ENCODE measurements around the gene TTR. TPM values are rescaled to one million over a fixed set of nuclear protein-coding genes. Genes with fewer than 3 reads are reported as not detected.
A peak's percentile ranks its signal among the peaks of the same experiment; 100 is the strongest.

The TTR gene
- total and polyA plus RNA-seq, 4 donors: 295 to 4,751 (median 926) TPM

DNA sequence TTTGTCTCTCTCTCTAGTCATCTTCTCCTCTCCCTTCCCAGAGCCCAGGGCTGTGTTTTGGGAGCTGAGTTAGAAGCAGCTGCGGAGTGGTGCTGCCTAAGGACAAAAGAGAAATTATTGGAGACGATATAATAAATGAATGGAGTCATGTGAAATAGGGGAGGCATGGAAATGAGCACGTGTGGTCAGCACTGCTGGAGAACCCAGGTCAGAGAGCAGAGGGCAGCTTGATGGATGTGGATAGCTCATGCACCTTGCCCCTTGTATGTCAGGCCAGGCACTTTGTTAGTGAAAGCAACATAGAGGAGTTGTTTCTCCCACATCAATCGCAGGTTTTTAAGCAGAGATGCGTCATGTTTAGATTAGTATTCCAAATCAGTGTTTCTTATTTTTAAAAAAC is 15.7 kb downstream of the TTR start:
- Histone ChIP-seq H3K36me3 (ENCODE audit: control insufficient read depth in 4 of 4, insufficient read depth in 3 of 4, low read depth in 1 of 4, low read length in 3 of 4) (peaks cover 0 to 8% (median 0%) of the 10 kb centered on the region in 4 donors), H3K27me3 (ENCODE audit: control insufficient read depth in 4 of 4, insufficient read depth in 4 of 4, low read length in 3 of 4) (no peaks in the 10 kb centered on the region), H3K4me3 (ENCODE audit: low read depth in 1 of 3, low read length in 3 of 3) (no peak overlapping the region), H3K4me1 (ENCODE audit: control insufficient read depth in 4 of 4, insufficient read depth in 4 of 4, low read length in 3 of 4) (peaks cover 0 to 10% (median 6%) of the 10 kb centered on the region in 4 donors), H3K9me3 (ENCODE audit: control insufficient read depth in 4 of 4, low read length in 3 of 4) (no peaks in the 10 kb centered on the region), H3K27ac (ENCODE audit: low read depth in 1 of 2, low read length in 2 of 2) (peak overlapping the region; percentile 14 to 32), H3K9ac (ENCODE audit: low read depth in 1 of 2, low read length in 2 of 2) (no peak overlapping the region)
- no peak for DNase-seq (ENCODE audit: low spot score)
- 48% methylated on average over 5 of the region's 5 CpGs for WGBS
- TF ChIP-seq, protein P1, sequence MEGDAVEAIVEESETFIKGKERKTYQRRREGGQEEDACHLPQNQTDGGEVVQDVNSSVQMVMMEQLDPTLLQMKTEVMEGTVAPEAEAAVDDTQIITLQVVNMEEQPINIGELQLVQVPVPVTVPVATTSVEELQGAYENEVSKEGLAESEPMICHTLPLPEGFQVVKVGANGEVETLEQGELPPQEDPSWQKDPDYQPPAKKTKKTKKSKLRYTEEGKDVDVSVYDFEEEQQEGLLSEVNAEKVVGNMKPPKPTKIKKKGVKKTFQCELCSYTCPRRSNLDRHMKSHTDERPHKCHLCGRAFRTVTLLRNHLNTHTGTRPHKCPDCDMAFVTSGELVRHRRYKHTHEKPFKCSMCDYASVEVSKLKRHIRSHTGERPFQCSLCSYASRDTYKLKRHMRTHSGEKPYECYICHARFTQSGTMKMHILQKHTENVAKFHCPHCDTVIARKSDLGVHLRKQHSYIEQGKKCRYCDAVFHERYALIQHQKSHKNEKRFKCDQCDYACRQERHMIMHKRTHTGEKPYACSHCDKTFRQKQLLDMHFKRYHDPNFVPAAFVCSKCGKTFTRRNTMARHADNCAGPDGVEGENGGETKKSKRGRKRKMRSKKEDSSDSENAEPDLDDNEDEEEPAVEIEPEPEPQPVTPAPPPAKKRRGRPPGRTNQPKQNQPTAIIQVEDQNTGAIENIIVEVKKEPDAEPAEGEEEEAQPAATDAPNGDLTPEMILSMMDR (IDR thresholded peaks at IDR 0.05; ENCODE audit: low read depth, low read length, missing input control): no peak
- TF ChIP-seq TAF1 (conservative IDR thresholded peaks at IDR 0.05) (no peak), RXRA (IDR thresholded peaks at IDR 0.05) (peak; percentile 58 to 77), SP1 (IDR thresholded peaks at IDR 0.05) (peak; percentile 81), YY1 (IDR thresholded peaks at IDR 0.05) (peak; percentile 60), FOXA2 (IDR thresholded peaks at IDR 0.05) (peak; percentile 10), FOXA1 (IDR thresholded peaks at IDR 0.05) (peak; percentile 46), RAD21 (IDR thresholded peaks at IDR 0.05) (no peak), NR2F2 (IDR thresholded peaks at IDR 0.05) (no peak), EGR1 (IDR thresholded peaks at IDR 0.05; ENCODE audit: low read depth in 2 of 2) (no peak), JUND (IDR thresholded peaks at IDR 0.05) (peak in 1 of 2 donors; percentile 29), GABPA (IDR thresholded peaks at IDR 0.05 in 1 of 2, conservative IDR thresholded peaks at IDR 0.05 in 1 of 2) (no peak), HNF4A (conservative IDR thresholded peaks at IDR 0.05) (peak; percentile 96 to 98), HNF4G (IDR thresholded peaks at IDR 0.05) (peak; percentile 69)
- TF ChIP-seq, protein P2, sequence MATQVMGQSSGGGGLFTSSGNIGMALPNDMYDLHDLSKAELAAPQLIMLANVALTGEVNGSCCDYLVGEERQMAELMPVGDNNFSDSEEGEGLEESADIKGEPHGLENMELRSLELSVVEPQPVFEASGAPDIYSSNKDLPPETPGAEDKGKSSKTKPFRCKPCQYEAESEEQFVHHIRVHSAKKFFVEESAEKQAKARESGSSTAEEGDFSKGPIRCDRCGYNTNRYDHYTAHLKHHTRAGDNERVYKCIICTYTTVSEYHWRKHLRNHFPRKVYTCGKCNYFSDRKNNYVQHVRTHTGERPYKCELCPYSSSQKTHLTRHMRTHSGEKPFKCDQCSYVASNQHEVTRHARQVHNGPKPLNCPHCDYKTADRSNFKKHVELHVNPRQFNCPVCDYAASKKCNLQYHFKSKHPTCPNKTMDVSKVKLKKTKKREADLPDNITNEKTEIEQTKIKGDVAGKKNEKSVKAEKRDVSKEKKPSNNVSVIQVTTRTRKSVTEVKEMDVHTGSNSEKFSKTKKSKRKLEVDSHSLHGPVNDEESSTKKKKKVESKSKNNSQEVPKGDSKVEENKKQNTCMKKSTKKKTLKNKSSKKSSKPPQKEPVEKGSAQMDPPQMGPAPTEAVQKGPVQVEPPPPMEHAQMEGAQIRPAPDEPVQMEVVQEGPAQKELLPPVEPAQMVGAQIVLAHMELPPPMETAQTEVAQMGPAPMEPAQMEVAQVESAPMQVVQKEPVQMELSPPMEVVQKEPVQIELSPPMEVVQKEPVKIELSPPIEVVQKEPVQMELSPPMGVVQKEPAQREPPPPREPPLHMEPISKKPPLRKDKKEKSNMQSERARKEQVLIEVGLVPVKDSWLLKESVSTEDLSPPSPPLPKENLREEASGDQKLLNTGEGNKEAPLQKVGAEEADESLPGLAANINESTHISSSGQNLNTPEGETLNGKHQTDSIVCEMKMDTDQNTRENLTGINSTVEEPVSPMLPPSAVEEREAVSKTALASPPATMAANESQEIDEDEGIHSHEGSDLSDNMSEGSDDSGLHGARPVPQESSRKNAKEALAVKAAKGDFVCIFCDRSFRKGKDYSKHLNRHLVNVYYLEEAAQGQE (IDR thresholded peaks at IDR 0.05): peak; percentile 64
- TF ChIP-seq, protein P3, sequence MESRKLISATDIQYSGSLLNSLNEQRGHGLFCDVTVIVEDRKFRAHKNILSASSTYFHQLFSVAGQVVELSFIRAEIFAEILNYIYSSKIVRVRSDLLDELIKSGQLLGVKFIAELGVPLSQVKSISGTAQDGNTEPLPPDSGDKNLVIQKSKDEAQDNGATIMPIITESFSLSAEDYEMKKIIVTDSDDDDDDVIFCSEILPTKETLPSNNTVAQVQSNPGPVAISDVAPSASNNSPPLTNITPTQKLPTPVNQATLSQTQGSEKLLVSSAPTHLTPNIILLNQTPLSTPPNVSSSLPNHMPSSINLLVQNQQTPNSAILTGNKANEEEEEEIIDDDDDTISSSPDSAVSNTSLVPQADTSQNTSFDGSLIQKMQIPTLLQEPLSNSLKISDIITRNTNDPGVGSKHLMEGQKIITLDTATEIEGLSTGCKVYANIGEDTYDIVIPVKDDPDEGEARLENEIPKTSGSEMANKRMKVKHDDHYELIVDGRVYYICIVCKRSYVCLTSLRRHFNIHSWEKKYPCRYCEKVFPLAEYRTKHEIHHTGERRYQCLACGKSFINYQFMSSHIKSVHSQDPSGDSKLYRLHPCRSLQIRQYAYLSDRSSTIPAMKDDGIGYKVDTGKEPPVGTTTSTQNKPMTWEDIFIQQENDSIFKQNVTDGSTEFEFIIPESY (IDR thresholded peaks at IDR 0.05): no peak
- TF ChIP-seq, protein P4, sequence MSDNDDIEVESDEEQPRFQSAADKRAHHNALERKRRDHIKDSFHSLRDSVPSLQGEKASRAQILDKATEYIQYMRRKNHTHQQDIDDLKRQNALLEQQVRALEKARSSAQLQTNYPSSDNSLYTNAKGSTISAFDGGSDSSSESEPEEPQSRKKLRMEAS (IDR thresholded peaks at IDR 0.05): peak; percentile 70
- TF ChIP-seq, protein P5, sequence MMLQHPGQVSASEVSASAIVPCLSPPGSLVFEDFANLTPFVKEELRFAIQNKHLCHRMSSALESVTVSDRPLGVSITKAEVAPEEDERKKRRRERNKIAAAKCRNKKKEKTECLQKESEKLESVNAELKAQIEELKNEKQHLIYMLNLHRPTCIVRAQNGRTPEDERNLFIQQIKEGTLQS (IDR thresholded peaks at IDR 0.05): no peak
